SU-DHL-6 (cell line): ENCODE data around the gene CLCA2.

Experiments
- H2AFZ ChIP-seq: fragments of 200-600 bp; sonication (generic); 2 replicates; pipeline ENCODE4 v1.6.1; 2014; ENCODE audit warnings: low read depth, mild to moderate bottlenecking, moderate library complexity, mixed read lengths, antibody characterized with exemption, low read length; ENCODE audit not compliant: severe bottlenecking
- H3F3A ChIP-seq: fragments of 200-600 bp; shearing (Covaris generic); 2 replicates; pipeline ENCODE4 v1.6.0; 2016; ENCODE audit warnings: antibody characterized with exemption, mild to moderate bottlenecking; ENCODE audit not compliant: insufficient read depth
- H3K27ac ChIP-seq: fragments of 200-600 bp; sonication (generic); 2 replicates; pipeline ENCODE4 v1.5.1; 2016; ENCODE audit warnings: low read depth, mild to moderate bottlenecking, low read length, moderate library complexity, mixed read lengths
- H3K27me3 ChIP-seq: fragments of 200-600 bp; sonication (generic), shearing (Covaris generic); 2 replicates; pipeline ENCODE4 v1.6.0; 2014; ENCODE audit warnings: mild to moderate bottlenecking, low read length
- H3K36me3 ChIP-seq: fragments of 200-600 bp; sonication (generic); 2 replicates; pipeline ENCODE4 v1.6.1; 2014; ENCODE audit warnings: mild to moderate bottlenecking, low read length, mixed read lengths
- H3K4me2 ChIP-seq: fragments of 300-600, 200-600 bp; shearing (Covaris generic), sonication (generic); 2 replicates; pipeline ENCODE4 v1.6.0; 2014; ENCODE audit warnings: low read length, low read depth, mild to moderate bottlenecking; ENCODE audit not compliant: poor library complexity, severe bottlenecking
- H3K4me3 ChIP-seq: fragments of 200-600 bp; sonication (generic); 2 replicates; pipeline ENCODE4 v1.5.1; 2014; ENCODE audit warnings: antibody characterized with exemption, low read length, mild to moderate bottlenecking, mixed read lengths; ENCODE audit not compliant: insufficient read depth, poor library complexity, severe bottlenecking
- H3K79me2 ChIP-seq: fragments of 200-600 bp; sonication (generic); 2 replicates; pipeline ENCODE4 v1.6.1; 2014; ENCODE audit warnings: mild to moderate bottlenecking, low read length, moderate library complexity; ENCODE audit not compliant: insufficient read depth
- H3K9ac ChIP-seq: fragments of 200-600 bp; sonication (generic); 2 replicates; pipeline ENCODE4 v1.7.0; 2014; ENCODE audit warnings: mild to moderate bottlenecking, low read length
- H3K9me2 ChIP-seq: fragments of 200-600 bp; sonication (generic); replicated peaks from 2 replicates; pipeline ENCODE4 v1.6.1; 2014; ENCODE audit warnings: low read length; ENCODE audit not compliant: insufficient read depth
- H3K9me3 ChIP-seq: fragments of 200-600 bp; sonication (generic); 2 replicates; pipeline ENCODE4 v1.6.1; 2014; ENCODE audit warnings: low read length, mixed read lengths; ENCODE audit not compliant: insufficient read depth
- H4K20me1 ChIP-seq: fragments of 200-600 bp; sonication (generic); 2 replicates; pipeline ENCODE4 v1.6.1; 2014; ENCODE audit warnings: low read depth, mild to moderate bottlenecking, antibody characterized with exemption, low read length, moderate library complexity, mixed read lengths
- EZH2phosphoT487 ChIP-seq: fragments of 200-600 bp; sonication (generic), shearing (Covaris generic); conservative IDR thresholded peaks from 2 replicates; pipeline ENCODE4 v1.6.1; 2018; ENCODE audit warnings: mild to moderate bottlenecking, antibody characterized with exemption, low read length, moderate library complexity, mixed read lengths
- TF ChIP-seq, protein P1 (sequence below): fragments of 200-600 bp; sonication (generic); IDR thresholded peaks from one replicate; pipeline ENCODE4 v1.5.1; 2017; ENCODE audit warnings: antibody characterized with exemption, mild to moderate bottlenecking, low read length, moderate library complexity; ENCODE audit not compliant: insufficient read depth, poor library complexity, severe bottlenecking

CLCA2 gene

DNA sequence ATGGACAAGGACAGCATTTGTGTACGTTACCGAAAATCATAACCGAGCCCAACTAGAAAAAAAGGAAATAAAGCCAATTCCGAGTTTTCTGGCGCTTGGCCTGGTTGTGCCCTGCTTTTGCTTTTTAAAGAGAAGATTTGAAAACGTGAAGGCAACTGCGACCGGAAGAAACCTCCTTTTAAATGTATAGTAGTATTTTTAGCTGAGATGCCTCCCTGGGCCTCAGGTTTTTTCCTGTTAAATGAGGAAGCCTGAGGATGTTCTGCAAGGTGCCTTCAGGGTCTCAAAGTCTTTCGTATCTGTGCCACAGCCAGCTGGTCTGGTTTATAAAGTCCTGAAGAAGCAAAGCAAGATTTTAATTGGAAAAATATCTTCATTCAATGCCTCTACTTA lies 27.5 kb upstream of the CLCA2 start:
- TF ChIP-seq, protein P1, sequence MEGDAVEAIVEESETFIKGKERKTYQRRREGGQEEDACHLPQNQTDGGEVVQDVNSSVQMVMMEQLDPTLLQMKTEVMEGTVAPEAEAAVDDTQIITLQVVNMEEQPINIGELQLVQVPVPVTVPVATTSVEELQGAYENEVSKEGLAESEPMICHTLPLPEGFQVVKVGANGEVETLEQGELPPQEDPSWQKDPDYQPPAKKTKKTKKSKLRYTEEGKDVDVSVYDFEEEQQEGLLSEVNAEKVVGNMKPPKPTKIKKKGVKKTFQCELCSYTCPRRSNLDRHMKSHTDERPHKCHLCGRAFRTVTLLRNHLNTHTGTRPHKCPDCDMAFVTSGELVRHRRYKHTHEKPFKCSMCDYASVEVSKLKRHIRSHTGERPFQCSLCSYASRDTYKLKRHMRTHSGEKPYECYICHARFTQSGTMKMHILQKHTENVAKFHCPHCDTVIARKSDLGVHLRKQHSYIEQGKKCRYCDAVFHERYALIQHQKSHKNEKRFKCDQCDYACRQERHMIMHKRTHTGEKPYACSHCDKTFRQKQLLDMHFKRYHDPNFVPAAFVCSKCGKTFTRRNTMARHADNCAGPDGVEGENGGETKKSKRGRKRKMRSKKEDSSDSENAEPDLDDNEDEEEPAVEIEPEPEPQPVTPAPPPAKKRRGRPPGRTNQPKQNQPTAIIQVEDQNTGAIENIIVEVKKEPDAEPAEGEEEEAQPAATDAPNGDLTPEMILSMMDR = no peak
- TF ChIP-seq EZH2phosphoT487 = no peak

DNA sequence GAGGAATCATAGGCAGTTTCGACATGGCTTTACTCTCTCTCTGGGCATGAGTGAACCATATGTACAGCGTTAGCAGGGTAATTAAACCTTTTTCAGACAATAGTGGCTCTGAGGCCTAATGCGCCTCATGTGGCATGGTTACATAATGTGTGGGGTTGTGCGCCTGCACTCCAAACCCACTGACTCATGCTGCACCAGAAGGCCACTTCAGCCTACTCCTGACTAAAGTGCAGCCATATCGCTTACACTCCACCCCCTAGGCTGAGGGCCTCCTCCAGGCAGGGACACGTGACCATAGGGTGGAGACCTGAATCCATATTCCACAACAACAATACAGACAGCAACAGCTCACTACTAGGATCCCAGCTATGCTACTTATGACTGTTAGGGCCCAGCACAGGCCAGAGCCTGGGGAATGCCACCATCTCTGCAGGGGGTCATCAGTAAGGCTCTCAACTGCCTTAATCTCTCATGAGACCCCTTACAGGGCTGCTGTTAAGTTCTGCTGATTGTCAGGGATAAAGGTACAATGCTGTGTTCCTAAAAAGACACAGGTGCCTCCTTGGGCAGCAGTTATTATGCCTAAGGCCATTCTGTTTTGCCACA lies 14.5 kb upstream of the CLCA2 start:
- Histone ChIP-seq H3F3A (no peaks in the 10 kb centered on the region), H3K9me2 (no peaks in the 10 kb centered on the region), H4K20me1 (no peaks in the 10 kb centered on the region), H3K9ac (no peak overlapping the region), H3K27ac (no peak overlapping the region), H3K36me3 (no peaks in the 10 kb centered on the region), H3K4me3 (no peak overlapping the region), H3K79me2 (no peaks in the 10 kb centered on the region), H3K27me3 (no peaks in the 10 kb centered on the region), H3K9me3 (no peaks in the 10 kb centered on the region), H2AFZ (no peak overlapping the region), H3K4me2 (no peak overlapping the region)
- TF ChIP-seq EZH2phosphoT487 = no peak
- TF ChIP-seq, protein P1 = no peak

More for the DNA sequence above, 27.5 kb upstream of the CLCA2 start:
- Histone ChIP-seq H2AFZ (peak overlapping the region; percentile 98), H3K9me2 (no peaks in the 10 kb centered on the region), H3K9me3 (no peaks in the 10 kb centered on the region), H3K27ac (peak overlapping the region; percentile 50), H3K4me3 (peak overlapping the region; percentile 89), H3K79me2 (no peaks in the 10 kb centered on the region), H3F3A (0 out of 2 replicates have a peak, but pooled peaks cover 3% of the 10 kb centered on the region), H3K9ac (peak overlapping the region; percentile 65), H3K4me2 (peak overlapping the region; percentile 92), H3K36me3 (no peaks in the 10 kb centered on the region), H4K20me1 (no peaks in the 10 kb centered on the region), H3K27me3 (no peaks in the 10 kb centered on the region)

DNA sequence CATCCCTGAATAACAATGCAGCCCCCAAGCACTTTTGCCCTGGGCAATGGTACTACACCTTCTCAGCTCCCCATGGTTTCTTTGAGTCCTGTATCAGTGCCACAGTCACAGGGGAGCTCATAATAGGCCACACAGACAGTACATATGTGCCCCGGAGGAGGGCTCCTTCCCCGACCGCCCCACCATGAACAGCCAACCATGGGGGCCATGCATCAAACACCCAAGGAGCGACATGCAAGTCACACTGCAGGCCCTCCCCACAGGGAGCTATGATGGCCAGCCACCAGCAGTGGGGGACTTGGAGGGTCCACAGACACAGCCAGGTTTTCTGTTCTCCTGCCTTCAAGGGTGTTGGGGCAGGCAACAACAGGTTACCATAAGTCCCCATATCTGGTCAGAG lies 13.1 kb upstream of the CLCA2 start:
- H3K4me2 ChIP-seq = no peak overlapping the region
- no peaks in the 10 kb centered on the region for H3K9me3 ChIP-seq
- no peaks in the 10 kb centered on the region for H3K9me2 ChIP-seq
- H3K27me3 ChIP-seq = no peaks in the 10 kb centered on the region
- no peaks in the 10 kb centered on the region for H3K79me2 ChIP-seq
- H3K36me3 ChIP-seq = no peaks in the 10 kb centered on the region
- no peak overlapping the region for H2AFZ ChIP-seq
- H3K27ac ChIP-seq = no peak overlapping the region
- no peak overlapping the region for H3K9ac ChIP-seq
- no peak for TF ChIP-seq EZH2phosphoT487
- H3F3A ChIP-seq = no peaks in the 10 kb centered on the region
- no peak overlapping the region for H3K4me3 ChIP-seq
- no peaks in the 10 kb centered on the region for H4K20me1 ChIP-seq

DNA sequence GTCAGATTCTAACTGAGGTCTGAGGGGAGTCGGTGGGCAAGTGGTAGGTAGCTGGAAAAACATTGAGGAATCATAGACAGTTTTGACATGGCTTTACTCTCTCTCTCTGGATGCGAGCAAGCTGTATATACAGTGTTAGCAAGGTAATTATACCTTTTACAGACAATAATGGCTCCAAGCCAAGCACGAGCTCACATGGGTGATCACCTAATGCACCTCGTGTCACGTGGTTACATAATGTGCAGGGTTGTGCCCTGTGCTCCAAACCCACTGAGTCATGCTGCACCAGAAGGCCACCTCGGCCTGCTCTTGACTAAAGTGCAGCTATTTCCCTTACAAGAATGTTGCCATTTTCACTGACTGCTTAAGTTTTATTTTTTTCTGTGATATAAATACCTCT lies 7.6 kb upstream of the CLCA2 start:
- Histone ChIP-seq H3K79me2 (no peaks in the 10 kb centered on the region), H2AFZ (no peak overlapping the region), H3K9me3 (no peaks in the 10 kb centered on the region), H4K20me1 (no peaks in the 10 kb centered on the region), H3K4me2 (no peak overlapping the region), H3K4me3 (no peak overlapping the region), H3K36me3 (no peaks in the 10 kb centered on the region), H3K27ac (no peak overlapping the region), H3K9me2 (no peaks in the 10 kb centered on the region), H3K9ac (no peak overlapping the region), H3F3A (no peaks in the 10 kb centered on the region), H3K27me3 (no peaks in the 10 kb centered on the region)
- TF ChIP-seq, protein P1 = no peak
- no peak for TF ChIP-seq EZH2phosphoT487
